BLaER1 (cell line): ENCODE results near the gene ZNF597.
"Not testable (repeated sequence)": the region's sequence is repeated elsewhere in the genome, so short reads cannot be mapped to it uniquely, and the experiment has no call there.

Experiments used
- H3K27ac ChIP-seq: shearing (Covaris generic); formaldehyde crosslinking; 2 replicates; pipeline ENCODE4 v1.8.1; 2022
- H3K27me3 ChIP-seq: shearing (Covaris generic); formaldehyde crosslinking; 2 replicates; pipeline ENCODE4 v1.8.1; 2022
- H3K36me3 ChIP-seq: shearing (Covaris generic); formaldehyde crosslinking; 2 replicates; pipeline ENCODE4 v1.8.1; 2022
- H3K4me1 ChIP-seq: shearing (Covaris generic); formaldehyde crosslinking; 2 replicates; pipeline ENCODE4 v1.8.1; 2022
- H3K4me2 ChIP-seq: shearing (Covaris generic); formaldehyde crosslinking; 2 replicates; pipeline ENCODE4 v1.8.1; 2022
- H3K4me3 ChIP-seq: shearing (Covaris generic); formaldehyde crosslinking; 2 replicates; pipeline ENCODE4 v1.8.1; 2022
- H3K9ac ChIP-seq: shearing (Covaris generic); formaldehyde crosslinking; 2 replicates; pipeline ENCODE4 v1.8.1; 2022
- H3K9me3 ChIP-seq: shearing (Covaris generic); formaldehyde crosslinking; 2 replicates; pipeline ENCODE4 v1.8.1; 2022
- H4K20me1 ChIP-seq: shearing (Covaris generic); formaldehyde crosslinking; 2 replicates; pipeline ENCODE4 v1.8.1; 2022
- Cebpa-rat ChIP-seq: shearing (Covaris generic); IDR thresholded peaks from 2 replicates; pipeline ENCODE4 v1.8.1; 2022

Gene ZNF597

DNA sequence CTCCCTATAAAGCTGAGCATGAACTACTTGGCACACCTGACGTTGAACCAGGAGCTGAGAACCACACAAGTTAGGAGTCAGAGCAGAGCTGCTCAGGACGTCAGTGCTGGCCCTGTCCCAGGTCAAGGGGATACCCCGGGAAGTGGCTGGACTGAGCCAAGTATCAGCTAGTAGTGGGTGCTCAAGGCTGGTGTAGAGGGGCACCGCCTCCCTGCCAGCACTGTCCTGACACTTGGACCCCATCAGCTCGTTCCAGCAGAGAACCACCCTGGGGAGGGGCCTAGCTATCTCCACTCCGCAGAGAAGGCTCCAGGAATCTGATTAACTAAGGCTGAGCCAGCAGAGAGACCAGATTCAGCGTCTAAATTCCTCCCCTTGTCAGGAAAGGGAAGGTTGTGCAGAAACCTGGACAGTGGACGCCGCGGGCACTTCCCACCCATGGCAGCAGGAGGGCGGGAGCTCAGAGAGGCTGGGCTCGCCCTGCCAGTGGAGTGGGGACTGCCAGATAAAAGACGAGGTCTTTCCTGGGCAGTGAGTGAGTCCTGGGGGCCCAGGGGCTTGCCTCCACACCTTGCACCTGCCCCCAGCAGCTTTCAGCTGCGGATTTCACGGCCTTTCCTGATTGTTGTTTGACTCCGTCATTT, 31.0 kb upstream of the ZNF597 start:
- peaks cover 100% of the 10 kb centered on the region for H4K20me1 ChIP-seq
- H3K27me3 ChIP-seq: no peaks in the 10 kb centered on the region
- no peaks in the 10 kb centered on the region for H3K4me1 ChIP-seq
- peaks cover 41% of the 10 kb centered on the region for H3K9me3 ChIP-seq
- H3K27ac ChIP-seq: no peak overlapping the region
- H3K9ac ChIP-seq: no peak overlapping the region
- peaks cover 87% of the 10 kb centered on the region for H3K36me3 ChIP-seq
- no peak for TF ChIP-seq Cebpa-rat
- no peak overlapping the region for H3K4me2 ChIP-seq
- no peak overlapping the region for H3K4me3 ChIP-seq

DNA sequence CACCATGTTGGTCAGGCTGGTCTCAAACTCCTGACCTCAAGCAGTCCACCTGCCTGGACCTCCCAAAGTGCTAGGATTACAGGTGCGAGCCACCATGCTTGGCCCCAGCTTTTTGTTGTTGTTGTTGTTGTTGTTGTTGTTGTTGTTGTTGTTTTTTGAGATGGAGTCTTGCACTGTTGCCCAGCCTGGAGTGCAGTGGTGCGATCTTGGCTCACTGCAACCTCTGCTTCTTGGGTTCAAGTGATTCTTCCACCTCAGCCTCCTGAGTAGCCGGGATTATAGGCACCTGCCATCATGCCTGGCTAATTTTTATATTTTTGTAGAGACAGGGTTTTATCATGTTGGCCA, 30.3 kb upstream of the ZNF597 start:
- Histone ChIP-seq H3K9me3 (peaks cover 41% of the 10 kb centered on the region), H3K36me3 (peaks cover 87% of the 10 kb centered on the region), H4K20me1 (peaks cover 100% of the 10 kb centered on the region)
- not testable (repeated sequence) for H3K4me3 ChIP-seq, H3K4me1 ChIP-seq, H3K27ac ChIP-seq, H3K4me2 ChIP-seq, H3K27me3 ChIP-seq, H3K9ac ChIP-seq

DNA sequence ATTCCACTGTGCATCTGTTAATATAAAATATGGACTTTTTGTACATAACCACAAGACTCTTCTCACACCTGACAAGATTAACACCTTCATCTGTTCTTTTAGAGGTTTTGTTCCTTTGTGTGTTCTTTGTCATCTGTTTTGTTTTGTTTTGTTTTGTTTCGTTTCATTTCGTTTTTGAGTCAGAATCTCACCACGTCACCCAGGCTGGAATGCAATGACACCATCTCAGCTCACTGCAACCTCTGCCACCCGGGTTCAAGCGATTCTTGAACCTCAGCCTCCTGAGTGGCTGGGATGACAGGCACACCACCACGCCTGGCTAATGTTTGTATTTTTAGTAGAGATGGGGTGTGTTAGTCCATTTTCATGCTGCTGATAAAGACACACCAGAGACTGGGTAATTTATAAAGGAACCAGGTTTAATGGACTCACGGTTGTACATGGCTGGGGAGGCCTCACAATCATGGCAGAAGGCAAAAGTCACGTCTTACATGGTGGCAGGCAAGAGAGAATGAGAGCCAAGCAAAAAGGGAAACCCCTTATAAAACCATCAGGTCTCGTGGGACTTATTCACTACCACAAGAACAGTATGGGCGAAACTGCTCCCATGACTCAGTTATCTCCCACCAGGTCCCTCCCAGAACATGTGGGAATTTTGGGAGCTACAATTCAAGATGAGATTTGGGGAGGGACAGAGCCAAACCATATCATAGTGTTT, 29.7 kb upstream of the ZNF597 start:
- Histone ChIP-seq H3K27me3 (no peaks in the 10 kb centered on the region), H3K27ac (no peak overlapping the region), H3K4me2 (no peak overlapping the region), H3K4me3 (no peak overlapping the region), H3K9ac (no peak overlapping the region), H4K20me1 (peaks cover 100% of the 10 kb centered on the region), H3K4me1 (0 out of 2 replicates have a peak, but pooled peaks cover 2% of the 10 kb centered on the region), H3K36me3 (peaks cover 87% of the 10 kb centered on the region), H3K9me3 (peaks cover 41% of the 10 kb centered on the region)
- TF ChIP-seq Cebpa-rat: no peak

DNA sequence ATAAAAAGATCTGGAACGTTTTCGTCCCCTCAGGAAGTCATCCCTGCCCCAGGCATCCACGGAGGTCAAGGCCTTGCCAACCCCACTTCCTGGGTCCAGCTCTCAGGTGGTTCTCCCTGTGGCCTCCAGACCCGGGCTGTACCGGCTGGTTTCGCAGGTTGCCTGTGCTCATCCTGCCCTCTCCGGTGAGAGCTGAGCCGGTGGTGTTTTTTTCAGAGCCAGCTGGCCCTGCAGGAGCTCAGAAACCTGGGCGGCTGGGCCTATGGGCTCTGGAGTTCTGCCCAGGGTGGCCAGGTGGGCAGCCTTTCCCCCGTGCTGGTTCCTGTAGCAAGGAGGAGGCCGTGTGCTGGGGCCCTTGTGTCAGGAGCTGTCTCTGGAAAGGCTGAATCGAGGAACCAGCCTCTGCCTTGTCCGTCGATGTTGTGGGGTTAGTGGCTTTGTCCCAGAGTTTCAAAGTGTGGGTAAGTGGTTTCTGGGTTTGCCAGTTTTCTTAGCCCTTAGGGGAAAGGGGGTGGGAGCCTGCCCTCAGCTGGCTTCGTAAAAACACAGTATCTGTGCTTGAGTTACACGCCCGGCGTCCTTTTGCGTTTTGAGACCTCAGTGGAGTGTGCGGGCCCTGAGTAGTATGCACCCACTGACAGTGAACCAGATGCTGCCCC, 28.3 kb upstream of the ZNF597 start:
- H3K27me3 ChIP-seq: no peaks in the 10 kb centered on the region
- peaks cover 50% of the 10 kb centered on the region for H3K9me3 ChIP-seq
- H3K4me1 ChIP-seq: peaks cover 14% of the 10 kb centered on the region
- H3K4me2 ChIP-seq: no peak overlapping the region
- no peak overlapping the region for H3K9ac ChIP-seq
- H3K27ac ChIP-seq: no peak overlapping the region
- peaks cover 100% of the 10 kb centered on the region for H4K20me1 ChIP-seq
- no peak for TF ChIP-seq Cebpa-rat
- peaks cover 95% of the 10 kb centered on the region for H3K36me3 ChIP-seq
- no peak overlapping the region for H3K4me3 ChIP-seq

DNA sequence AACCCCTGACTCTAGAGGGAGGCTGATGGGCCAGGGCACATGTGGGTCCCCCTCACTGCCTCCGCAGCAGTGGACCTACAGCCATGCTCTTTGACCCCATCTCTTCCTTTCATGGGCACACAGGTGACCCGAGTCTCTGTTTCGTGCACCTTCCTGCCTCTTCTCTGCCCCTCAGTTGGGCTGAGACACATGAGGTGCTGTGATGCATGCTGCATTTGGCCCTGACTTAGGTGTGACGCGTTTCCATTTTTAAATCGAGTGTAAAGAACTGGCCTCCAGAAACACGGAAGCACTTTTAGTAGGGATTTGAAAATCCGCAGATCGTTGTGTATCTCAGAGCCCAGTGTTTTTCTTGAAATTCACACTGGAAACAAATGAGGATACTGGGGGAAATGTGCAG, 27.4 kb upstream of the ZNF597 start:
- H4K20me1 ChIP-seq: peaks cover 100% of the 10 kb centered on the region
- H3K27me3 ChIP-seq: no peaks in the 10 kb centered on the region

GRCh38 chr16:3469736-3470135, 26.4 kb upstream of the ZNF597 start:
- no peak overlapping the region for H3K9ac ChIP-seq
- H3K27ac ChIP-seq: no peak overlapping the region
- peaks cover 100% of the 10 kb centered on the region for H4K20me1 ChIP-seq
- H3K4me1 ChIP-seq: peaks cover 14% of the 10 kb centered on the region
- H3K36me3 ChIP-seq: peaks cover 97% of the 10 kb centered on the region
- TF ChIP-seq Cebpa-rat: no peak
- H3K9me3 ChIP-seq: peaks cover 60% of the 10 kb centered on the region
- no peak overlapping the region for H3K4me3 ChIP-seq
- no peaks in the 10 kb centered on the region for H3K27me3 ChIP-seq
- no peak overlapping the region for H3K4me2 ChIP-seq

More for the DNA sequence above, 27.4 kb upstream of the ZNF597 start:
- peaks cover 58% of the 10 kb centered on the region for H3K9me3 ChIP-seq
- no peak overlapping the region for H3K9ac ChIP-seq
- peaks cover 14% of the 10 kb centered on the region for H3K4me1 ChIP-seq
- no peak overlapping the region for H3K4me3 ChIP-seq
- H3K4me2 ChIP-seq: no peak overlapping the region
- H3K27ac ChIP-seq: no peak overlapping the region
- peaks cover 97% of the 10 kb centered on the region for H3K36me3 ChIP-seq
- TF ChIP-seq Cebpa-rat: no peak

GRCh38 chr16:3468501-3468900, 25.2 kb upstream of the ZNF597 start:
- Histone ChIP-seq H3K36me3 (peaks cover 98% of the 10 kb centered on the region), H4K20me1 (peaks cover 100% of the 10 kb centered on the region), H3K27me3 (no peaks in the 10 kb centered on the region), H3K4me2 (no peak overlapping the region), H3K9ac (no peak overlapping the region), H3K4me1 (peaks cover 26% of the 10 kb centered on the region), H3K27ac (0 out of 2 replicates have a peak overlapping the region, but pooled peaks have one; percentile 41), H3K9me3 (peaks cover 69% of the 10 kb centered on the region), H3K4me3 (no peak overlapping the region)
- TF ChIP-seq Cebpa-rat: no peak

DNA sequence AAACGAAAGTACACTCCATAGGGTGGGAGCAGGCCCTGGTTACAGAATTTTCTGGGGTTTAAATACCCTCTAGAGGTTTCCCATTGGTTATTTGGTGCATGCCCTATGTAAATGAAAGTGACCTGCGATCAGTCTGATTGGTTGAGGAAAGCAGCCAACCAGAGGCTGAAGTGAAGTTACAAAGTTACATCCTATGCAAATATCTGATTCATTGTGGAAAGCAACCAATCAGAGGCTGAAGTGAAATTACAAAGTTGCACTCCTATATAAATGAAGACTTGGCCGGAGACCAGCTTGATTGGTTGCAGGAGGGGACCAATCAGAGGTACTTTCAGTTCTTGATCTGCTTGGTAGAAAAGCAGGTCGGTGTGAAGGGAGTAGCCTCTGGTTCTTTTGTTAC, 24.6 kb upstream of the ZNF597 start:
- H3K27ac ChIP-seq: no peak overlapping the region
- 0 out of 2 replicates have a peak overlapping the region, but pooled peaks have one; percentile 7 for H3K4me2 ChIP-seq
- H3K4me3 ChIP-seq: no peak overlapping the region
- H4K20me1 ChIP-seq: peaks cover 100% of the 10 kb centered on the region
- TF ChIP-seq Cebpa-rat: no peak
- H3K4me1 ChIP-seq: peaks cover 31% of the 10 kb centered on the region
- H3K27me3 ChIP-seq: no peaks in the 10 kb centered on the region
- peaks cover 98% of the 10 kb centered on the region for H3K36me3 ChIP-seq
- peaks cover 69% of the 10 kb centered on the region for H3K9me3 ChIP-seq
- no peak overlapping the region for H3K9ac ChIP-seq

DNA sequence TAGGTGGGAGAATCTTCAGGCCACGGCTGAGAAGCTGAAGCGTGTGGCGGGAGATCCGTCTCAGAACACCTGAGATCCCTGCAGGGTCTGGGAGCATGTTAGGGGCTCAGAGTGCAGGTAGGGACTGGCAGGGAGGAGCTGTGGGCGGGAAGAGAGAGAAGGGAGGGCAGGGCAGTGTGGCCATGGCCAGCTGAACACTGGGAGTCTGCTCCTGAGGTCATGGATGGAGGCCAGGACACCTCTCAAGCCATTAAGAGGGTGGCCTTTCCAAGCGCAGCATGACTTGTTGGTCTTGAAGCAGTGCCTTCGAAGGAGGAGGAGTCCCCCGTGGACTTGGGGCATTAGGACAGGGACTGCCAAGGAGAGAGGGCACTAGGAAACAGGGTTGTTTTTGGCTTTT, 23.9 kb upstream of the ZNF597 start:
- H3K27me3 ChIP-seq: no peaks in the 10 kb centered on the region
- peaks cover 100% of the 10 kb centered on the region for H4K20me1 ChIP-seq
- no peak overlapping the region for H3K4me3 ChIP-seq
- H3K27ac ChIP-seq: no peak overlapping the region
- TF ChIP-seq Cebpa-rat: no peak
- H3K4me1 ChIP-seq: peaks cover 31% of the 10 kb centered on the region
- H3K36me3 ChIP-seq: peaks cover 98% of the 10 kb centered on the region
- no peak overlapping the region for H3K9ac ChIP-seq
- peaks cover 67% of the 10 kb centered on the region for H3K9me3 ChIP-seq
- 0 out of 2 replicates have a peak overlapping the region, but pooled peaks have one; percentile 7 for H3K4me2 ChIP-seq

GRCh38 chr16:3465911-3466584, 22.7 kb upstream of the ZNF597 start:
- no peak overlapping the region for H3K9ac ChIP-seq
- H3K4me1 ChIP-seq: peaks cover 37% of the 10 kb centered on the region
- peaks cover 56% of the 10 kb centered on the region for H3K9me3 ChIP-seq
- no peak overlapping the region for H3K27ac ChIP-seq
- H3K4me3 ChIP-seq: no peak overlapping the region
- H4K20me1 ChIP-seq: peaks cover 100% of the 10 kb centered on the region
- no peak for TF ChIP-seq Cebpa-rat
- no peak overlapping the region for H3K4me2 ChIP-seq
- H3K36me3 ChIP-seq: peaks cover 90% of the 10 kb centered on the region
- H3K27me3 ChIP-seq: no peaks in the 10 kb centered on the region
